Fibroblast of villous mesenchyme (primary cell): ENCODE measurements around the gene FHL2. TPM values are rescaled to one million over a fixed set of nuclear protein-coding genes. Genes with fewer than 3 reads are reported as not detected.
"Not testable (repeated sequence)": the region's sequence is repeated elsewhere in the genome, so short reads cannot be mapped to it uniquely, and the experiment has no call there.

Experiments used
- DNase-seq: peaks from one replicate; pipeline ENCODE4 v3.0.0-alpha.2; 2010; ENCODE audit warnings: low read depth
- H3K4me3 ChIP-seq: 2 replicates; pipeline ENCODE4 v1.5.1; 2011; ENCODE audit warnings: low read depth, mild to moderate bottlenecking, low read length
- CTCF ChIP-seq: IDR thresholded peaks from 2 replicates; pipeline ENCODE4 v1.5.1; 2012; ENCODE audit warnings: low read depth, mild to moderate bottlenecking, low read length; ENCODE audit not compliant: insufficient read depth
- total RNA-seq: library from RNA; depleted of rRNA; stranded (reverse); fragments of >200 nt; gene quantifications from 2 replicates; pipeline ENCODE4 v1.2.3, GENCODE V29; 2012

FHL2 gene
- total RNA-seq, 1 donor: 343 TPM

GRCh38 chr2:105329197-105329554, 69.7 kb downstream of the FHL2 start:
- TF ChIP-seq CTCF: no peak
- H3K4me3 ChIP-seq: peak overlapping the region; percentile 80
- DNase-seq: no peak

- DNase-seq: peak; percentile 44
- TF ChIP-seq CTCF: no peak
- H3K4me3 ChIP-seq: peak overlapping the region; percentile 80
Measured at GRCh38 chr2:105328281-105329196, 70.3 kb downstream of the FHL2 start.

- no peak for DNase-seq
- peak overlapping the region; percentile 80 for H3K4me3 ChIP-seq
- no peak for TF ChIP-seq CTCF
Measured at GRCh38 chr2:105327690-105328089, 71.2 kb downstream of the FHL2 start.

GRCh38 chr2:105327271-105327670, 71.6 kb downstream of the FHL2 start:
- H3K4me3 ChIP-seq, DNase-seq: not testable (repeated sequence)

GRCh38 chr2:105325389-105325963, 73.4 kb downstream of the FHL2 start:
- H3K4me3 ChIP-seq: no peak overlapping the region
- DNase-seq: peak; percentile 95
- no peak for TF ChIP-seq CTCF

- DNase-seq: peak; percentile 90
- peak overlapping the region; percentile 32 for H3K4me3 ChIP-seq
- no peak for TF ChIP-seq CTCF
Measured at GRCh38 chr2:105324732-105325131, 74.1 kb downstream of the FHL2 start.

- no peak for TF ChIP-seq CTCF
- no peak for DNase-seq
- H3K4me3 ChIP-seq: no peak overlapping the region
Measured at GRCh38 chr2:105324101-105324500, 74.8 kb downstream of the FHL2 start.
